ENCODE data around the gene SCYGR2.

SCYGR2 gene

GRCh38 chr2:227610123-227610522 is 11.4 kb downstream of the SCYGR2 start:
- TF ChIP-seq CTCF (IDR thresholded peaks at IDR 0.05; ENCODE audit: borderline replicate concordance, extremely low read depth, low read length, poor library complexity, severe bottlenecking) = no peak
- no peak for TF ChIP-seq EZH2 (IDR thresholded peaks at IDR 0.05; ENCODE audit: borderline replicate concordance, low read depth, low read length, severe bottlenecking)
- no peak overlapping the region for H3K4me2 ChIP-seq (ENCODE audit: insufficient read depth, low read length)
- no peaks in the 10 kb centered on the region for H4K20me1 ChIP-seq (ENCODE audit: insufficient read depth, low read length)
- no peaks in the 10 kb centered on the region for H3K4me1 ChIP-seq (ENCODE audit: insufficient read depth, low read length)
- no peaks in the 10 kb centered on the region for H3K27me3 ChIP-seq (ENCODE audit: insufficient read depth, low read length, poor library complexity)
- H3K9ac ChIP-seq (ENCODE audit: low read depth, low read length) = no peak overlapping the region
- no peak for ATAC-seq (ENCODE audit: insufficient read depth, low read depth)
- H2AFZ ChIP-seq (ENCODE audit: low read depth, low read length) = no peak overlapping the region
- no peaks in the 10 kb centered on the region for H3K36me3 ChIP-seq (ENCODE audit: insufficient read depth, low read length)
- no peak for DNase-seq
- H3K4me3 ChIP-seq (ENCODE audit: low read depth in 1 of 2, low read length in 2 of 2) = no peak overlapping the region
- H3K79me2 ChIP-seq (ENCODE audit: insufficient read depth, low read length) = no peaks in the 10 kb centered on the region
- H3K9me3 ChIP-seq (ENCODE audit: insufficient read depth, low read length, severe bottlenecking) = no peaks in the 10 kb centered on the region
- no peak overlapping the region for H3K27ac ChIP-seq (ENCODE audit: low read length)

- H3K9ac ChIP-seq (ENCODE audit: low read depth, low read length) = no peak overlapping the region
- no peak for ATAC-seq (ENCODE audit: insufficient read depth, low read depth)
These were observed 14.0 kb downstream of the SCYGR2 start for GRCh38 chr2:227612546-227613271.

GRCh38 chr2:227613272-227613660 is 14.6 kb downstream of the SCYGR2 start:
- Histone ChIP-seq H3K27me3 (ENCODE audit: insufficient read depth, low read length, poor library complexity) (no peaks in the 10 kb centered on the region), H3K27ac (ENCODE audit: low read length) (no peak overlapping the region), H2AFZ (ENCODE audit: low read depth, low read length) (no peak overlapping the region), H3K9ac (ENCODE audit: low read depth, low read length) (no peak overlapping the region), H3K36me3 (ENCODE audit: insufficient read depth, low read length) (no peaks in the 10 kb centered on the region), H3K79me2 (ENCODE audit: insufficient read depth, low read length) (no peaks in the 10 kb centered on the region), H4K20me1 (ENCODE audit: insufficient read depth, low read length) (no peaks in the 10 kb centered on the region), H3K9me3 (ENCODE audit: insufficient read depth, low read length, severe bottlenecking) (no peaks in the 10 kb centered on the region), H3K4me2 (ENCODE audit: insufficient read depth, low read length) (no peak overlapping the region), H3K4me3 (ENCODE audit: low read depth in 1 of 2, low read length in 2 of 2) (no peak overlapping the region), H3K4me1 (ENCODE audit: insufficient read depth, low read length) (no peaks in the 10 kb centered on the region)
- no peak for TF ChIP-seq EZH2 (IDR thresholded peaks at IDR 0.05; ENCODE audit: borderline replicate concordance, low read depth, low read length, severe bottlenecking)
- TF ChIP-seq CTCF (IDR thresholded peaks at IDR 0.05; ENCODE audit: borderline replicate concordance, extremely low read depth, low read length, poor library complexity, severe bottlenecking) = no peak
- no peak for DNase-seq
- ATAC-seq (ENCODE audit: insufficient read depth, low read depth) = no peak

More at GRCh38 chr2:227612546-227613271, 14.0 kb downstream of the SCYGR2 start:
- Histone ChIP-seq H3K4me3 (ENCODE audit: low read depth in 1 of 2, low read length in 2 of 2) (no peak overlapping the region), H3K9me3 (ENCODE audit: insufficient read depth, low read length, severe bottlenecking) (no peaks in the 10 kb centered on the region), H3K36me3 (ENCODE audit: insufficient read depth, low read length) (no peaks in the 10 kb centered on the region), H2AFZ (ENCODE audit: low read depth, low read length) (no peak overlapping the region), H3K27me3 (ENCODE audit: insufficient read depth, low read length, poor library complexity) (no peaks in the 10 kb centered on the region), H3K4me2 (ENCODE audit: insufficient read depth, low read length) (no peak overlapping the region), H3K79me2 (ENCODE audit: insufficient read depth, low read length) (no peaks in the 10 kb centered on the region), H3K27ac (ENCODE audit: low read length) (no peak overlapping the region), H3K4me1 (ENCODE audit: insufficient read depth, low read length) (no peaks in the 10 kb centered on the region), H4K20me1 (ENCODE audit: insufficient read depth, low read length) (no peaks in the 10 kb centered on the region)
- DNase-seq = no peak
- no peak for TF ChIP-seq CTCF (IDR thresholded peaks at IDR 0.05; ENCODE audit: borderline replicate concordance, extremely low read depth, low read length, poor library complexity, severe bottlenecking)
- TF ChIP-seq EZH2 (IDR thresholded peaks at IDR 0.05; ENCODE audit: borderline replicate concordance, low read depth, low read length, severe bottlenecking) = no peak

All from DND-41 (cell line).